Cardiac fibroblast (primary cell): ENCODE measurements around the gene ADCK1.
A peak's percentile ranks its signal among the peaks of the same experiment; 100 is the strongest.
"Not testable (repeated sequence)": the region's sequence is repeated elsewhere in the genome, so short reads cannot be mapped to it uniquely, and the experiment has no call there.

Source experiments
- DNase-seq, 2 donors: peaks; one replicate each; pipeline versions ENCODE4 v3.0.0 to v3.0.0-alpha.2; 2010; ENCODE audit warnings: low read depth in 2 of 2
- H3K4me3 ChIP-seq, 2 donors: replicated peaks in 1 of 2; 1 replicate in 1 of 2; 2 replicates in 1 of 2; pipeline ENCODE4 v1.5.1; 2011; ENCODE audit warnings: low read depth in 2 of 2, low read length in 2 of 2, mild to moderate bottlenecking in 2 of 2, moderate library complexity in 1 of 2
- CTCF ChIP-seq: IDR thresholded peaks from one replicate; pipeline ENCODE4 v1.5.1; 2011; ENCODE audit warnings: low read depth, mild to moderate bottlenecking, low read length, inconsistent platforms

The ADCK1 gene

GRCh38 chr14:77883847-77884238 lies 83.9 kb downstream of the ADCK1 start:
- no peak overlapping the region for H3K4me3 ChIP-seq
- DNase-seq = no peak
- no peak for TF ChIP-seq CTCF

- no peak for DNase-seq
- no peak overlapping the region for H3K4me3 ChIP-seq
- TF ChIP-seq CTCF = no peak
Measured at GRCh38 chr14:77885367-77885766, 85.5 kb downstream of the ADCK1 start.

- no peak for TF ChIP-seq CTCF
- DNase-seq = no peak
- H3K4me3 ChIP-seq = no peak overlapping the region
Measured at GRCh38 chr14:77886010-77886409, 86.1 kb downstream of the ADCK1 start.

- H3K4me3 ChIP-seq, DNase-seq: not testable (repeated sequence)
Measured at GRCh38 chr14:77888903-77889302, 89.0 kb downstream of the ADCK1 start.

GRCh38 chr14:77889971-77890442 lies 90.1 kb downstream of the ADCK1 start:
- TF ChIP-seq CTCF = no peak
- no peak overlapping the region for H3K4me3 ChIP-seq
- DNase-seq = peak; percentile 89 to 91

- TF ChIP-seq CTCF = no peak
- H3K4me3 ChIP-seq = no peak overlapping the region
- DNase-seq = no peak
Measured at GRCh38 chr14:77890873-77891272, 91.0 kb downstream of the ADCK1 start.

- peak; percentile 23 for TF ChIP-seq CTCF
- no peak overlapping the region for H3K4me3 ChIP-seq
- DNase-seq = peak; percentile 36 to 66
Measured at GRCh38 chr14:77892381-77892871, 92.5 kb downstream of the ADCK1 start.
